WTC11 (cell line): Measurements from ENCODE around the gene TTLL5.

Source experiments
- IRF2 ChIP-seq: sonication (generic); formaldehyde crosslinking; IDR thresholded peaks from 2 replicates; pipeline ENCODE4 v1.8.0; 2022; ENCODE audit warnings: low read depth, missing genetic modification reagents, borderline replicate concordance
- MXD4 ChIP-seq: fragments of 250-450 bp; sonication (Bioruptor Pico); IDR thresholded peaks from 2 replicates; pipeline ENCODE4 v1.8.0; 2021; ENCODE audit warnings: mild to moderate bottlenecking, moderate library complexity, borderline replicate concordance
- TF ChIP-seq, protein P1 (sequence below): fragments of 200-600 bp; IDR thresholded peaks from 2 replicates; pipeline ENCODE4 v1.8.0; 2022; ENCODE audit warnings: antibody characterized with exemption
- TF ChIP-seq, protein P2 (sequence below): sonication (generic); formaldehyde crosslinking; IDR thresholded peaks from 2 replicates; pipeline ENCODE4 v1.8.0; 2023; ENCODE audit warnings: missing genetic modification reagents, mild to moderate bottlenecking, borderline replicate concordance
- TF ChIP-seq, protein P3 (sequence below): sonication (generic); formaldehyde crosslinking; IDR thresholded peaks from 2 replicates; pipeline ENCODE4 v1.8.0; 2023; ENCODE audit warnings: missing genetic modification reagents
- TF ChIP-seq, protein P4 (sequence below): sonication (generic); formaldehyde crosslinking; conservative IDR thresholded peaks from 2 replicates; pipeline ENCODE4 v1.8.1; 2022; ENCODE audit warnings: mild to moderate bottlenecking, missing genetic modification reagents

GRCh38 chr14:75907756-75908359 lies 246.8 kb downstream of the TTLL5 start:
- TF ChIP-seq, protein P1, sequence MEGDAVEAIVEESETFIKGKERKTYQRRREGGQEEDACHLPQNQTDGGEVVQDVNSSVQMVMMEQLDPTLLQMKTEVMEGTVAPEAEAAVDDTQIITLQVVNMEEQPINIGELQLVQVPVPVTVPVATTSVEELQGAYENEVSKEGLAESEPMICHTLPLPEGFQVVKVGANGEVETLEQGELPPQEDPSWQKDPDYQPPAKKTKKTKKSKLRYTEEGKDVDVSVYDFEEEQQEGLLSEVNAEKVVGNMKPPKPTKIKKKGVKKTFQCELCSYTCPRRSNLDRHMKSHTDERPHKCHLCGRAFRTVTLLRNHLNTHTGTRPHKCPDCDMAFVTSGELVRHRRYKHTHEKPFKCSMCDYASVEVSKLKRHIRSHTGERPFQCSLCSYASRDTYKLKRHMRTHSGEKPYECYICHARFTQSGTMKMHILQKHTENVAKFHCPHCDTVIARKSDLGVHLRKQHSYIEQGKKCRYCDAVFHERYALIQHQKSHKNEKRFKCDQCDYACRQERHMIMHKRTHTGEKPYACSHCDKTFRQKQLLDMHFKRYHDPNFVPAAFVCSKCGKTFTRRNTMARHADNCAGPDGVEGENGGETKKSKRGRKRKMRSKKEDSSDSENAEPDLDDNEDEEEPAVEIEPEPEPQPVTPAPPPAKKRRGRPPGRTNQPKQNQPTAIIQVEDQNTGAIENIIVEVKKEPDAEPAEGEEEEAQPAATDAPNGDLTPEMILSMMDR = no peak
- TF ChIP-seq IRF2 (CRISPR knock-in tag) = no peak
- TF ChIP-seq MXD4 = no peak
- TF ChIP-seq, protein P2, sequence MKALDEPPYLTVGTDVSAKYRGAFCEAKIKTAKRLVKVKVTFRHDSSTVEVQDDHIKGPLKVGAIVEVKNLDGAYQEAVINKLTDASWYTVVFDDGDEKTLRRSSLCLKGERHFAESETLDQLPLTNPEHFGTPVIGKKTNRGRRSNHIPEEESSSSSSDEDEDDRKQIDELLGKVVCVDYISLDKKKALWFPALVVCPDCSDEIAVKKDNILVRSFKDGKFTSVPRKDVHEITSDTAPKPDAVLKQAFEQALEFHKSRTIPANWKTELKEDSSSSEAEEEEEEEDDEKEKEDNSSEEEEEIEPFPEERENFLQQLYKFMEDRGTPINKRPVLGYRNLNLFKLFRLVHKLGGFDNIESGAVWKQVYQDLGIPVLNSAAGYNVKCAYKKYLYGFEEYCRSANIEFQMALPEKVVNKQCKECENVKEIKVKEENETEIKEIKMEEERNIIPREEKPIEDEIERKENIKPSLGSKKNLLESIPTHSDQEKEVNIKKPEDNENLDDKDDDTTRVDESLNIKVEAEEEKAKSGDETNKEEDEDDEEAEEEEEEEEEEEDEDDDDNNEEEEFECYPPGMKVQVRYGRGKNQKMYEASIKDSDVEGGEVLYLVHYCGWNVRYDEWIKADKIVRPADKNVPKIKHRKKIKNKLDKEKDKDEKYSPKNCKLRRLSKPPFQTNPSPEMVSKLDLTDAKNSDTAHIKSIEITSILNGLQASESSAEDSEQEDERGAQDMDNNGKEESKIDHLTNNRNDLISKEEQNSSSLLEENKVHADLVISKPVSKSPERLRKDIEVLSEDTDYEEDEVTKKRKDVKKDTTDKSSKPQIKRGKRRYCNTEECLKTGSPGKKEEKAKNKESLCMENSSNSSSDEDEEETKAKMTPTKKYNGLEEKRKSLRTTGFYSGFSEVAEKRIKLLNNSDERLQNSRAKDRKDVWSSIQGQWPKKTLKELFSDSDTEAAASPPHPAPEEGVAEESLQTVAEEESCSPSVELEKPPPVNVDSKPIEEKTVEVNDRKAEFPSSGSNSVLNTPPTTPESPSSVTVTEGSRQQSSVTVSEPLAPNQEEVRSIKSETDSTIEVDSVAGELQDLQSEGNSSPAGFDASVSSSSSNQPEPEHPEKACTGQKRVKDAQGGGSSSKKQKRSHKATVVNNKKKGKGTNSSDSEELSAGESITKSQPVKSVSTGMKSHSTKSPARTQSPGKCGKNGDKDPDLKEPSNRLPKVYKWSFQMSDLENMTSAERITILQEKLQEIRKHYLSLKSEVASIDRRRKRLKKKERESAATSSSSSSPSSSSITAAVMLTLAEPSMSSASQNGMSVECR (CRISPR knock-in tag) = no peak
- TF ChIP-seq, protein P3, sequence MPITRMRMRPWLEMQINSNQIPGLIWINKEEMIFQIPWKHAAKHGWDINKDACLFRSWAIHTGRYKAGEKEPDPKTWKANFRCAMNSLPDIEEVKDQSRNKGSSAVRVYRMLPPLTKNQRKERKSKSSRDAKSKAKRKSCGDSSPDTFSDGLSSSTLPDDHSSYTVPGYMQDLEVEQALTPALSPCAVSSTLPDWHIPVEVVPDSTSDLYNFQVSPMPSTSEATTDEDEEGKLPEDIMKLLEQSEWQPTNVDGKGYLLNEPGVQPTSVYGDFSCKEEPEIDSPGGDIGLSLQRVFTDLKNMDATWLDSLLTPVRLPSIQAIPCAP = no peak
- TF ChIP-seq, protein P4, sequence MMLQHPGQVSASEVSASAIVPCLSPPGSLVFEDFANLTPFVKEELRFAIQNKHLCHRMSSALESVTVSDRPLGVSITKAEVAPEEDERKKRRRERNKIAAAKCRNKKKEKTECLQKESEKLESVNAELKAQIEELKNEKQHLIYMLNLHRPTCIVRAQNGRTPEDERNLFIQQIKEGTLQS = no peak
